ENCODE data around the gene DACT2.

GRCh38 chr6:168363811-168364792 is 44.5 kb upstream of the DACT2 start:
- no peak for TF ChIP-seq CTCF (conservative IDR thresholded peaks at IDR 0.05)
- TF ChIP-seq ZFX (IDR thresholded peaks at IDR 0.05): no peak

Measured in C4-2B (cell line).